Measurements from ENCODE around the gene TMEM239. TPM values are rescaled to one million over a fixed set of nuclear protein-coding genes. Genes with fewer than 3 reads are reported as not detected.

The TMEM239 gene
- total and polyA plus RNA-seq, 4 donors, result not detected

DNA sequence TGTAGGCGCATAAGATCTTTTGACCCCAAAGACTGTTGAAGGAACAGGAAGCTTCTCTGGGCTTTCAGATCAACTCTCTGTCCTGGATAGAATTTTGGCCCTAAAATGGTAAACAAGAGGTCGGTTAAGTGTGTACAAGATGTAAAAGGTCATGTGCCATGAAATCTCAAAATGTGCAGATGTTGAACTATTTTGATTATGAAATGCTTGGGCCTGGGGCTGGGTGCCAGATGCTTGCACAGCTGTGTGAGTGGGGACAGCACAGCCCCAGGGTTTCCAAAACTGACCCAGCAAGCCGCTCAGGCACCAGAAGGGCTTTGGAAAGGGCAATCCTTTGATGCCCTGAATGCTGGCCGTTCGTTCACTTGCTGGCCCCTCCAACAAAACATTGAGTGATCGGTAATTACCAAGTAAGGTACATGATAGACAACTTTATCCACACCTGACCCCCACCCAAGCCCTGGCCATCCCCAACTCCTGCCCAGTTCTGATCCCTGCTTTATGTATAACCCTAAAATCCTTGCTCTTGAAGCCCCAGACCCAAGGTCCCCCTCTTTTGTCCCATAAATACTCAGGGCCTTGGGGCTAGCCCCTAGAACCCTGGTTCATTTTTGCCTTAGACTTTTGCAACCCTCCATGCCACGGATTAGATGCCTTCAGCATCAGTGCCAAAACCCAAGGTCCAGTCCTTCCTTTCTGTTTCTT lies 1.9 kb downstream of the TMEM239 start:
- 80% methylated on average over 7 of the region's 7 CpGs for WGBS

DNA sequence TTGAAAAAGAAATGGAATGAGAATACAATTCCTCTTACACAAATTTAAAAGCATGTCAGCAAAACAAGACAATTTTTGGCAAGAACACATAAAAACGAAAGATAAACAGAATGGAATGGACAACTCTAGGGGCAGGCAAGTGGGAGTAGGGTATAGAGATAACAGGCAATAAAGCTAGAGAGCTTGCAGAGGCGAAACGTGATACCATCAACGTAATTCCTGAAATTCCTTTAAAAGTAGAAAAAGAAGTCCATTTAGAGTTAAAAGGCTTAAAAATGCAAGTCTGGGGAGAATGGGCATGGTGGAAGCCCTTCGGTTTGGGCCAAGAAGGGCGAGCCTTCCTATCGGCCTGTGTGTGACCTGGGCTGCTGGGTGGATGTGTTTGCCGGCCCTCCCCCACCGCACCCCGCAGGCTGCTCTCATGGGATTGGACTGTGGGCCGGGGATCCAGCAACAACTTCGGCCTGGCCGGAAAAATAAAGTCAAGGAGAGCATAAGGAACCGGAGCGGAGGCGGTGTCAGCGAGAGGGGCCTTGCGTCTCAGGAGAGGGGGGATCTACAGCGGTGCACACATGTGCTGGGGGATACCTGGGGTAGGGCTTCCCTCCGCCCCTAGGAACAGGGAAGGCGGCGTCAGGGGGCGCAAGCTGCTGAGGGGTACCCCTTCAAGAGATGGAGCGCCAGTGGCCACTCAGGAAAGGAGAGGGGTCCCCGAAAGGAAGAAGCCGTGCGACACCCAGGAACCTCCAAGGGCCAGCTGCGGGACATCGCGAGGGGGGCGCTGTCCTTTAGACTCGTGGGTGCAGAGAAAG lies 4.1 kb downstream of the TMEM239 start:
- DNase-seq (ENCODE audit: low spot score), result no peak

More for the DNA sequence above, 1.9 kb downstream of the TMEM239 start:
- TF ChIP-seq FOXA1 (IDR thresholded peaks at IDR 0.05) (no peak), NR2F2 (IDR thresholded peaks at IDR 0.05) (peak; percentile 28)
- H3K4me3 ChIP-seq (ENCODE audit: low read depth in 1 of 3, low read length in 3 of 3), result no peak overlapping the region
- no peak for DNase-seq (ENCODE audit: low spot score)
- H3K36me3 ChIP-seq (ENCODE audit: control insufficient read depth in 4 of 4, insufficient read depth in 3 of 4, low read depth in 1 of 4, low read length in 3 of 4), result no peaks in the 10 kb centered on the region
- no peaks in the 10 kb centered on the region for H3K27me3 ChIP-seq (ENCODE audit: control insufficient read depth in 4 of 4, insufficient read depth in 4 of 4, low read length in 3 of 4)
- H3K9ac ChIP-seq (ENCODE audit: low read depth in 1 of 2, low read length in 2 of 2), result no peak overlapping the region
- no peak overlapping the region for H3K27ac ChIP-seq (ENCODE audit: low read depth in 1 of 2, low read length in 2 of 2)
- no peaks in the 10 kb centered on the region for H3K9me3 ChIP-seq (ENCODE audit: control insufficient read depth in 4 of 4, low read length in 3 of 4)
- H3K4me1 ChIP-seq (ENCODE audit: control insufficient read depth in 4 of 4, insufficient read depth in 4 of 4, low read length in 3 of 4), result peaks cover 0 to 3% (median 1%) of the 10 kb centered on the region in 4 donors

DNA sequence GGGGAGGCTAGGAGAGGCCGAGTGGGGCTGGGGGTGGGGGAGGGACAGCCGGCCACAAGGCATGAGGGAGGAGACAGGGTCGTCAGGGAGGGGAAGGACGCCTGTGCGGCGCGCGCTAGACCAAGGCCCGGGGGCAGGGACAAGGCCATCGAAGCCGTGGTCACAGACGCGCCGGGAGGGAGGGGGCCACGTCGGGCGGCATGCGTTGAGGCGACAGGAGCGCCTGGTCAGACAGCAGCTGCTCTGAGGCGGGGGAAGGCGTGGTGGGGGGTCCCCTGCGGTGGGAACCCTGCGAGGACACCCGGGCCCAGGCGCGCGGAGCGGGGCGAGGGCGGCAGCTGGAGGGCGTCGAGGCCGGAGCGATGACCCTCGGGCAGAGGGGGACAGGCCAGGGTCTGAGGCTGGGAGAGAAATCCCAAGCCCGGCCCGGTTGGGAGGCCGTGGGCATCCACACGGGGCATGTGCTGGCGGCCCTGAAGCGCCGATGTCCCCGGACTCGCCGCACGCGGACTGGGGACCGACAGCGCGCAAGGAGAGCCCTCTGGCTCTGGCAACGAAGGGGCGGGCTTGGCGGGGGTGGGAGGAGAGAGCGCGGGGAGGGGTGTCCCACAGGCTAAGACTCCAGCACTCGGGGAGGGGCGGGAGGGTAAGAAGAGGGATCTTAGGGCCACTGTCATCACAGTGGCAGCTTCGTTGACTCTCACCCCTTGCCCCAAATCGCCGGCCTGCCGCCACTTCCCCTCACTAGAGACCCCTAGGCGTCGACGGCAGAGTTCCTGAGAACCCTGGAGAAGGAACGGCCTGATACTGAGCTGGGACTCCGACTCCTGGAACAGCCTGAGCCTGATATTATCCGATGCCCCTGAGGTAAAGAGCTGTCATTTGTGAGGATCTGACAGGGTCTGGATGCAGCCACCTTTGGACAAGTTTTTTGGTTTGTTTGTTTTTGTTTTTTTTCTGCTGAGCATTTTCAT lies 5.0 kb downstream of the TMEM239 start:
- Histone ChIP-seq H3K9me3 (ENCODE audit: control insufficient read depth in 4 of 4, low read length in 3 of 4) (no peaks in the 10 kb centered on the region), H3K36me3 (ENCODE audit: control insufficient read depth in 4 of 4, insufficient read depth in 3 of 4, low read depth in 1 of 4, low read length in 3 of 4) (no peaks in the 10 kb centered on the region), H3K27ac (ENCODE audit: low read depth in 1 of 2, low read length in 2 of 2) (no peak overlapping the region), H3K27me3 (ENCODE audit: control insufficient read depth in 4 of 4, insufficient read depth in 4 of 4, low read length in 3 of 4) (no peaks in the 10 kb centered on the region), H3K9ac (ENCODE audit: low read depth in 1 of 2, low read length in 2 of 2) (no peak overlapping the region), H3K4me1 (ENCODE audit: control insufficient read depth in 4 of 4, insufficient read depth in 4 of 4, low read length in 3 of 4) (peaks cover 0 to 3% (median 1%) of the 10 kb centered on the region in 4 donors), H3K4me3 (ENCODE audit: low read depth in 1 of 3, low read length in 3 of 3) (no peak overlapping the region)
- TF ChIP-seq, protein P1, sequence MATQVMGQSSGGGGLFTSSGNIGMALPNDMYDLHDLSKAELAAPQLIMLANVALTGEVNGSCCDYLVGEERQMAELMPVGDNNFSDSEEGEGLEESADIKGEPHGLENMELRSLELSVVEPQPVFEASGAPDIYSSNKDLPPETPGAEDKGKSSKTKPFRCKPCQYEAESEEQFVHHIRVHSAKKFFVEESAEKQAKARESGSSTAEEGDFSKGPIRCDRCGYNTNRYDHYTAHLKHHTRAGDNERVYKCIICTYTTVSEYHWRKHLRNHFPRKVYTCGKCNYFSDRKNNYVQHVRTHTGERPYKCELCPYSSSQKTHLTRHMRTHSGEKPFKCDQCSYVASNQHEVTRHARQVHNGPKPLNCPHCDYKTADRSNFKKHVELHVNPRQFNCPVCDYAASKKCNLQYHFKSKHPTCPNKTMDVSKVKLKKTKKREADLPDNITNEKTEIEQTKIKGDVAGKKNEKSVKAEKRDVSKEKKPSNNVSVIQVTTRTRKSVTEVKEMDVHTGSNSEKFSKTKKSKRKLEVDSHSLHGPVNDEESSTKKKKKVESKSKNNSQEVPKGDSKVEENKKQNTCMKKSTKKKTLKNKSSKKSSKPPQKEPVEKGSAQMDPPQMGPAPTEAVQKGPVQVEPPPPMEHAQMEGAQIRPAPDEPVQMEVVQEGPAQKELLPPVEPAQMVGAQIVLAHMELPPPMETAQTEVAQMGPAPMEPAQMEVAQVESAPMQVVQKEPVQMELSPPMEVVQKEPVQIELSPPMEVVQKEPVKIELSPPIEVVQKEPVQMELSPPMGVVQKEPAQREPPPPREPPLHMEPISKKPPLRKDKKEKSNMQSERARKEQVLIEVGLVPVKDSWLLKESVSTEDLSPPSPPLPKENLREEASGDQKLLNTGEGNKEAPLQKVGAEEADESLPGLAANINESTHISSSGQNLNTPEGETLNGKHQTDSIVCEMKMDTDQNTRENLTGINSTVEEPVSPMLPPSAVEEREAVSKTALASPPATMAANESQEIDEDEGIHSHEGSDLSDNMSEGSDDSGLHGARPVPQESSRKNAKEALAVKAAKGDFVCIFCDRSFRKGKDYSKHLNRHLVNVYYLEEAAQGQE (IDR thresholded peaks at IDR 0.05), result no peak
- TF ChIP-seq FOXA2 (IDR thresholded peaks at IDR 0.05), result no peak
- no peak for TF ChIP-seq HNF4G (IDR thresholded peaks at IDR 0.05)
- TF ChIP-seq NR2F2 (IDR thresholded peaks at IDR 0.05), result no peak
- TF ChIP-seq, protein P2, sequence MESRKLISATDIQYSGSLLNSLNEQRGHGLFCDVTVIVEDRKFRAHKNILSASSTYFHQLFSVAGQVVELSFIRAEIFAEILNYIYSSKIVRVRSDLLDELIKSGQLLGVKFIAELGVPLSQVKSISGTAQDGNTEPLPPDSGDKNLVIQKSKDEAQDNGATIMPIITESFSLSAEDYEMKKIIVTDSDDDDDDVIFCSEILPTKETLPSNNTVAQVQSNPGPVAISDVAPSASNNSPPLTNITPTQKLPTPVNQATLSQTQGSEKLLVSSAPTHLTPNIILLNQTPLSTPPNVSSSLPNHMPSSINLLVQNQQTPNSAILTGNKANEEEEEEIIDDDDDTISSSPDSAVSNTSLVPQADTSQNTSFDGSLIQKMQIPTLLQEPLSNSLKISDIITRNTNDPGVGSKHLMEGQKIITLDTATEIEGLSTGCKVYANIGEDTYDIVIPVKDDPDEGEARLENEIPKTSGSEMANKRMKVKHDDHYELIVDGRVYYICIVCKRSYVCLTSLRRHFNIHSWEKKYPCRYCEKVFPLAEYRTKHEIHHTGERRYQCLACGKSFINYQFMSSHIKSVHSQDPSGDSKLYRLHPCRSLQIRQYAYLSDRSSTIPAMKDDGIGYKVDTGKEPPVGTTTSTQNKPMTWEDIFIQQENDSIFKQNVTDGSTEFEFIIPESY (IDR thresholded peaks at IDR 0.05), result no peak
- WGBS, result 10% methylated on average over 68 of the region's 68 CpGs
- DNase-seq (ENCODE audit: low spot score), result no peak

More for the DNA sequence above, 4.1 kb downstream of the TMEM239 start:
- Histone ChIP-seq H3K27ac (ENCODE audit: low read depth in 1 of 2, low read length in 2 of 2) (no peak overlapping the region), H3K36me3 (ENCODE audit: control insufficient read depth in 4 of 4, insufficient read depth in 3 of 4, low read depth in 1 of 4, low read length in 3 of 4) (no peaks in the 10 kb centered on the region), H3K4me3 (ENCODE audit: low read depth in 1 of 3, low read length in 3 of 3) (no peak overlapping the region), H3K9me3 (ENCODE audit: control insufficient read depth in 4 of 4, low read length in 3 of 4) (no peaks in the 10 kb centered on the region), H3K27me3 (ENCODE audit: control insufficient read depth in 4 of 4, insufficient read depth in 4 of 4, low read length in 3 of 4) (no peaks in the 10 kb centered on the region), H3K4me1 (ENCODE audit: control insufficient read depth in 4 of 4, insufficient read depth in 4 of 4, low read length in 3 of 4) (peaks cover 0 to 3% (median 1%) of the 10 kb centered on the region in 4 donors), H3K9ac (ENCODE audit: low read depth in 1 of 2, low read length in 2 of 2) (no peak overlapping the region)
- WGBS, result 30% methylated on average over 32 of the region's 32 CpGs
- no peak for TF ChIP-seq FOXA1 (IDR thresholded peaks at IDR 0.05)
- no peak for TF ChIP-seq RAD21 (IDR thresholded peaks at IDR 0.05)
- TF ChIP-seq RXRA (IDR thresholded peaks at IDR 0.05), result no peak
- TF ChIP-seq NR2F2 (IDR thresholded peaks at IDR 0.05), result no peak

All from liver (tissue), 9 donors.